GM06990 (cell line): ENCODE data around the gene VSTM1.

Experiments used
- DNase-seq: peaks from one replicate; pipeline ENCODE4 v3.0.0-alpha.2; 2011; ENCODE audit not compliant: insufficient read length; ENCODE audit errors: extremely low read depth
- H3K27me3 ChIP-seq: replicated peaks from 2 replicates; pipeline ENCODE4 v1.6.0; 2011; ENCODE audit warnings: low read length; ENCODE audit not compliant: control insufficient read depth, insufficient read depth
- H3K36me3 ChIP-seq: 2 replicates; pipeline ENCODE4 v1.5.1; 2011; ENCODE audit warnings: low read length; ENCODE audit not compliant: control insufficient read depth, insufficient read depth
- H3K4me3 ChIP-seq: replicated peaks from 2 replicates; pipeline ENCODE4 v1.5.1; 2011; ENCODE audit warnings: low read depth, mild to moderate bottlenecking, control low read depth, low read length
- TF ChIP-seq, protein P1 (sequence below): IDR thresholded peaks from 2 replicates; pipeline ENCODE4 v1.5.1; 2011; ENCODE audit warnings: low read length, control low read depth, mild to moderate bottlenecking, inconsistent platforms; ENCODE audit not compliant: insufficient read depth, poor library complexity, severe bottlenecking

VSTM1 gene

GRCh38 chr19:53999694-54000093 is 64.0 kb downstream of the VSTM1 start:
- no peaks in the 10 kb centered on the region for H3K36me3 ChIP-seq
- H3K4me3 ChIP-seq = no peak overlapping the region
- TF ChIP-seq, protein P1, sequence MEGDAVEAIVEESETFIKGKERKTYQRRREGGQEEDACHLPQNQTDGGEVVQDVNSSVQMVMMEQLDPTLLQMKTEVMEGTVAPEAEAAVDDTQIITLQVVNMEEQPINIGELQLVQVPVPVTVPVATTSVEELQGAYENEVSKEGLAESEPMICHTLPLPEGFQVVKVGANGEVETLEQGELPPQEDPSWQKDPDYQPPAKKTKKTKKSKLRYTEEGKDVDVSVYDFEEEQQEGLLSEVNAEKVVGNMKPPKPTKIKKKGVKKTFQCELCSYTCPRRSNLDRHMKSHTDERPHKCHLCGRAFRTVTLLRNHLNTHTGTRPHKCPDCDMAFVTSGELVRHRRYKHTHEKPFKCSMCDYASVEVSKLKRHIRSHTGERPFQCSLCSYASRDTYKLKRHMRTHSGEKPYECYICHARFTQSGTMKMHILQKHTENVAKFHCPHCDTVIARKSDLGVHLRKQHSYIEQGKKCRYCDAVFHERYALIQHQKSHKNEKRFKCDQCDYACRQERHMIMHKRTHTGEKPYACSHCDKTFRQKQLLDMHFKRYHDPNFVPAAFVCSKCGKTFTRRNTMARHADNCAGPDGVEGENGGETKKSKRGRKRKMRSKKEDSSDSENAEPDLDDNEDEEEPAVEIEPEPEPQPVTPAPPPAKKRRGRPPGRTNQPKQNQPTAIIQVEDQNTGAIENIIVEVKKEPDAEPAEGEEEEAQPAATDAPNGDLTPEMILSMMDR = no peak
- no peaks in the 10 kb centered on the region for H3K27me3 ChIP-seq
- no peak for DNase-seq

DNA sequence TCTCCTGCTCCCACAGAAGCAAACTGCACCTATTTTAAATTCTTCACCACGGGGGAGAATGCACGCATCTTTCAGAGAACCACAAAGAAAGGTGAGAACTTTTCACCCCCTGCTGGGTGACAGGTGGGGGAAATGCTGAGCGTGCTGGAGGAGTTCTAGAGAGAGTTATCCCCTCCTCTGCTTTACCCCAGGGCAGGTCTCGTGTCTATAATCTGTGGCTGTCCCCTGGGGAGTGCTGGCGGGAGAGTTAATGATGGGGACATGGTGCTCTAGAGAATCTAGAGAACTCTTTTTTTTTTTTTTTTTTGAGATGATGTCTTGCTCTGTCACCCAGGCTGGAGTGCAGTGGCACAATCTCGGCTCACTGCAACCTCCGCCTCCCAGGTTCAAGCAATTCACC is 65.5 kb downstream of the VSTM1 start:
- H3K36me3 ChIP-seq = no peaks in the 10 kb centered on the region
- H3K27me3 ChIP-seq = no peaks in the 10 kb centered on the region; the same call in 1 of the 2 replicates
- TF ChIP-seq, protein P1 = no peak
- H3K4me3 ChIP-seq = no peak overlapping the region
- DNase-seq = no peak

GRCh38 chr19:53994811-53995210 is 68.9 kb downstream of the VSTM1 start:
- Histone ChIP-seq H3K27me3 (no peaks in the 10 kb centered on the region; the same call in 1 of the 2 replicates), H3K4me3 (no peak overlapping the region), H3K36me3 (no peaks in the 10 kb centered on the region)
- DNase-seq = no peak
- TF ChIP-seq, protein P1 = no peak

GRCh38 chr19:53993448-53993847 is 70.2 kb downstream of the VSTM1 start:
- no peak for DNase-seq
- Histone ChIP-seq H3K36me3 (no peaks in the 10 kb centered on the region), H3K4me3 (no peak overlapping the region), H3K27me3 (no peaks in the 10 kb centered on the region; the same call in 1 of the 2 replicates)
- TF ChIP-seq, protein P1 = no peak

GRCh38 chr19:53992815-53993214 is 70.9 kb downstream of the VSTM1 start:
- Histone ChIP-seq H3K27me3 (no peaks in the 10 kb centered on the region; the same call in 1 of the 2 replicates), H3K36me3 (no peaks in the 10 kb centered on the region), H3K4me3 (no peak overlapping the region)
- no peak for DNase-seq
- TF ChIP-seq, protein P1 = no peak

DNA sequence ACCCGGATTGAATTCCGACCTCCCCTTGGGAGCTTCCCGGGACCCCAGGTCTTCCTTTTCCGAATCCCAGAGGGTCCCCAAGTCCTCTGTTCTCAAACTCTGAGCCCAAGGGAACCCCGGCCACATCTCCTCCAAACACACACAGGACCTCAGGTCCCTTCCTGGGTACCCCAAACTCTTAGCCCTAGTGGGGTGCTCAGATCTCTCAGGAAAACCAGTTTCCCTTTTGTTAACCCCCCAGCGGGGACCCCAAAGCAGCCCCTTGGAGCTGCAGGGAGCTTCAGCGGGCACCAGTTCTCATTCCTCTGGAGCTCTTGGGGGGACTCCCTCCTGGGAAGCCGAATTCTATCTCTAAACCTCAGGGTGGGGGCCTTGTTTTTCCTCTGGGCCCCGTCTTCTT is 71.5 kb downstream of the VSTM1 start:
- no peak overlapping the region for H3K4me3 ChIP-seq

More for the DNA sequence above, 71.5 kb downstream of the VSTM1 start:
- TF ChIP-seq, protein P1 = no peak
- no peaks in the 10 kb centered on the region for H3K36me3 ChIP-seq
- no peaks in the 10 kb centered on the region; the same call in 1 of the 2 replicates for H3K27me3 ChIP-seq
- no peak for DNase-seq
